HepG2 (cell line): Measurements from ENCODE around the gene FAM174C. TPM values are rescaled to one million over a fixed set of nuclear protein-coding genes. Genes with fewer than 3 reads are reported as not detected.

Source experiments
- CBX1 ChIP-seq: IDR thresholded peaks from one replicate; pipeline ENCODE4 v1.6.1; 2016; ENCODE audit warnings: antibody characterized with exemption, low read depth
- CEBPB ChIP-seq: IDR thresholded peaks from 2 replicates; pipeline ENCODE4 v1.6.1; 2011; ENCODE audit warnings: low read depth, low read length, improper control_type of control experiment, borderline replicate concordance
- FOXM1 ChIP-seq: sonication (generic); formaldehyde crosslinking; IDR thresholded peaks from 2 replicates; pipeline ENCODE4 v1.5.0; 2020; ENCODE audit warnings: missing genetic modification reagents
- HOXD1 ChIP-seq: sonication (generic); formaldehyde crosslinking; IDR thresholded peaks from 2 replicates; pipeline ENCODE4 v1.5.0; 2020; ENCODE audit warnings: missing genetic modification reagents
- MLXIP ChIP-seq: sonication (generic); formaldehyde crosslinking; IDR thresholded peaks from 2 replicates; pipeline ENCODE4 v1.9.0; 2021; ENCODE audit warnings: missing genetic modification reagents, borderline replicate concordance
- PCBP2 ChIP-seq: fragments of 200-400 bp; formaldehyde crosslinking; optimal IDR thresholded peaks from 2 replicates; pipeline ENCODE3; 2018; ENCODE audit warnings: low read length, low read depth; ENCODE audit not compliant: poor library complexity, severe bottlenecking
- RFX5 ChIP-seq: IDR thresholded peaks from 2 replicates; pipeline ENCODE4 v1.6.1; 2011; ENCODE audit warnings: low read depth, low read length, improper control_type of control experiment
- STAT6 ChIP-seq: sonication (generic); formaldehyde crosslinking; IDR thresholded peaks from 2 replicates; pipeline ENCODE4 v1.4.0; 2020; ENCODE audit warnings: missing genetic modification reagents, mild to moderate bottlenecking, borderline replicate concordance
- SYNCRIP ChIP-seq: fragments of 200-400 bp; formaldehyde crosslinking; IDR thresholded peaks from 2 replicates; pipeline ENCODE4 v1.6.1; 2018; ENCODE audit warnings: mild to moderate bottlenecking, low read depth, low read length; ENCODE audit not compliant: insufficient read depth
- XRCC5 ChIP-seq: fragments of 200-400 bp; formaldehyde crosslinking; optimal IDR thresholded peaks from 2 replicates; pipeline ENCODE3; 2017; ENCODE audit warnings: mild to moderate bottlenecking, low read length
- ZBTB39 ChIP-seq: sonication (generic); formaldehyde crosslinking; IDR thresholded peaks from 2 replicates; pipeline ENCODE4 v1.5.0; 2020; ENCODE audit warnings: missing genetic modification reagents
- ZNF510 ChIP-seq: sonication (generic); formaldehyde crosslinking; IDR thresholded peaks from 2 replicates; pipeline ENCODE4 v1.4.0; 2020; ENCODE audit warnings: low read depth, mild to moderate bottlenecking, missing genetic modification reagents
- ZSCAN25 ChIP-seq: sonication (generic); formaldehyde crosslinking; IDR thresholded peaks from 2 replicates; pipeline ENCODE4 v1.8.0; 2022; ENCODE audit warnings: mild to moderate bottlenecking, missing genetic modification reagents
- polyA plus RNA-seq, 8 experiments: library from polyadenylated mRNA; depleted of rRNA in 3 of 8; stranded (reverse) in 7 of 8; unstranded in 1 of 8; fragments of >200 nt; fragmentation: Illumina TruSeq in 4 of 8; extraction: Trizol in 4 of 8; gene quantifications; 2 replicates each; pipeline versions ENCODE4 v1.2.1 to v1.2.3, GENCODE V29; 2011 to 2016; ENCODE audit warnings: low read depth in 4 of 8, missing spikeins in 1 of 8, mixed read lengths in 1 of 8; ENCODE audit not compliant: insufficient read depth in 1 of 8
- total RNA-seq, 5 experiments: library from RNA; depleted of rRNA; stranded (reverse); fragments of >200 nt; fragmentation: Illumina TruSeq; extraction: Trizol; gene quantifications; 2 replicates each; pipeline ENCODE4 v1.2.3, GENCODE V29; 2016; ENCODE audit warnings: low read depth in 1 of 5

Gene FAM174C
- total and polyA plus RNA-seq, 2 of the 13 experiments (the other 11 are each of a cell fraction or from before 2014, with no cell fraction given) = 19.5 to 31.3 TPM

- TF ChIP-seq CBX1 = no peak
- TF ChIP-seq HOXD1 (CRISPR knock-in tag) = no peak
- no peak for TF ChIP-seq PCBP2
- peak; percentile 3 for TF ChIP-seq XRCC5
- no peak for TF ChIP-seq STAT6 (CRISPR knock-in tag)
- TF ChIP-seq CEBPB = no peak
- TF ChIP-seq FOXM1 = no peak
- TF ChIP-seq RFX5 = no peak
- TF ChIP-seq SYNCRIP = no peak
- no peak for TF ChIP-seq MLXIP (CRISPR knock-in tag)
- no peak for TF ChIP-seq ZSCAN25 (CRISPR knock-in tag)
- TF ChIP-seq ZNF510 (CRISPR knock-in tag) = no peak
- TF ChIP-seq ZBTB39 (CRISPR knock-in tag) = no peak
Observed at GRCh38 chr19:1304197-1304924, 29.0 kb downstream of the FAM174C start (continued).
